IMR-90 (cell line): ENCODE results near the gene HES6. TPM values are rescaled to one million over a fixed set of nuclear protein-coding genes. Genes with fewer than 3 reads are reported as not detected.

Source experiments
- ATAC-seq: fragments of 200-7000 bp; cut with Tn5 transposase; 2 replicates; pipeline ENCODE4 v1.9.1; 2020; ENCODE audit warnings: low read depth, mild to moderate bottlenecking, moderate library complexity
- BruUV-seq: library from RNA; stranded (reverse); fragments of 400-500 nt; replicated peaks from 2 replicates; lab custom pipeline; 2021; lab: Mats Ljungman, UMichigan
- CTCF ChIA-PET: fragments of 300-600 bp; formaldehyde crosslinking; extraction: SDS; loops from one replicate; lab custom pipeline; 2021; ENCODE audit warnings: antibody characterized with exemption; lab: Yijun Ruan, JAX
- POLR2A ChIA-PET: fragments of 300-600 bp; sonication (Branson Sonifier 250); formaldehyde crosslinking; loops from one replicate; lab custom pipeline; 2022; ENCODE audit warnings: antibody characterized with exemption; ENCODE audit not compliant: unreplicated experiment; lab: Charles Lee
- DNase-seq: peaks from one replicate; pipeline ENCODE4 v3.0.0; 2013
- H2AFZ ChIP-seq: replicated peaks from 2 replicates; pipeline ENCODE3; 2013; ENCODE audit warnings: low read length, mild to moderate bottlenecking; ENCODE audit not compliant: poor library complexity
- H2AK5ac ChIP-seq: 2 replicates; pipeline ENCODE4 v1.6.1; 2013; ENCODE audit warnings: low read depth, low read length, inconsistent platforms
- H2AK9ac ChIP-seq: replicated peaks from 2 replicates; pipeline ENCODE3; 2013; ENCODE audit warnings: mild to moderate bottlenecking, low read depth, low read length, moderate library complexity; ENCODE audit not compliant: poor library complexity
- H2BK120ac ChIP-seq: 2 replicates; pipeline ENCODE4 v1.6.1; 2013; ENCODE audit warnings: low read depth, low read length, inconsistent platforms
- H2BK15ac ChIP-seq: 3 replicates; pipeline ENCODE4 v1.6.1; 2013; ENCODE audit warnings: low read depth, low read length, inconsistent platforms
- H2BK20ac ChIP-seq: 2 replicates; pipeline ENCODE4 v1.6.1; 2013; ENCODE audit warnings: low read depth, mild to moderate bottlenecking, inconsistent platforms, low read length, moderate library complexity
- H2BK5ac ChIP-seq: 2 replicates; pipeline ENCODE4 v1.6.1; 2013; ENCODE audit warnings: mild to moderate bottlenecking, low read depth, low read length, inconsistent platforms; ENCODE audit not compliant: poor library complexity, severe bottlenecking
- H3K14ac ChIP-seq: replicated peaks from 2 replicates; pipeline ENCODE4 v1.6.1; 2013; ENCODE audit warnings: low read depth, low read length, inconsistent platforms
- H3K18ac ChIP-seq: 2 replicates; pipeline ENCODE4 v1.6.1; 2013; ENCODE audit warnings: low read depth, low read length, control low read depth
- H3K23ac ChIP-seq: 2 replicates; pipeline ENCODE4 v1.6.1; 2013; ENCODE audit warnings: low read depth, low read length, inconsistent platforms
- H3K27ac ChIP-seq: 2 replicates; pipeline ENCODE4 v1.5.1; 2013; ENCODE audit warnings: mild to moderate bottlenecking, control low read depth, low read length; ENCODE audit not compliant: insufficient read depth
- H3K27me3 ChIP-seq: 2 replicates; pipeline ENCODE4 v1.6.1; 2013; ENCODE audit warnings: low read length; ENCODE audit not compliant: control insufficient read depth, insufficient read depth
- H3K36me3 ChIP-seq: 2 replicates; pipeline ENCODE4 v1.6.1; 2013; ENCODE audit warnings: low read length, mixed read lengths; ENCODE audit not compliant: control insufficient read depth, insufficient read depth
- H3K4ac ChIP-seq: 2 replicates; pipeline ENCODE4 v1.6.1; 2013; ENCODE audit warnings: low read depth, low read length, inconsistent platforms
- H3K4me1 ChIP-seq: 2 replicates; pipeline ENCODE4 v1.6.1; 2013; ENCODE audit warnings: low read length, mixed read lengths; ENCODE audit not compliant: control insufficient read depth, insufficient read depth
- H3K4me2 ChIP-seq: 2 replicates; pipeline ENCODE4 v1.6.1; 2013; ENCODE audit warnings: low read depth, mild to moderate bottlenecking, control low read depth, low read length, moderate library complexity
- H3K4me3 ChIP-seq: 2 replicates; pipeline ENCODE4 v1.5.1; 2013; ENCODE audit warnings: low read depth, mild to moderate bottlenecking, control low read depth, low read length, moderate library complexity; ENCODE audit not compliant: insufficient read depth
- H3K56ac ChIP-seq: 2 replicates; pipeline ENCODE4 v1.6.1; 2013; ENCODE audit warnings: low read length, inconsistent platforms; ENCODE audit not compliant: insufficient read depth; ENCODE audit errors: extremely low read depth
- H3K79me1 ChIP-seq, 2 experiments: 2 replicates each; pipeline ENCODE4 v1.6.1; 2013; ENCODE audit warnings: low read length in 2 of 2, inconsistent platforms in 1 of 2, low read depth in 1 of 2
- H3K9ac ChIP-seq: 2 replicates; pipeline ENCODE4 v1.6.1; 2013; ENCODE audit warnings: low read depth, low read length, control low read depth
- H3K9me1 ChIP-seq: 2 replicates; pipeline ENCODE4 v1.6.1; 2013; ENCODE audit warnings: low read length, inconsistent platforms; ENCODE audit not compliant: insufficient read depth
- H3K9me3 ChIP-seq: 2 replicates; pipeline ENCODE4 v1.6.1; 2013; ENCODE audit warnings: low read length; ENCODE audit not compliant: control insufficient read depth, insufficient read depth
- H4K20me1 ChIP-seq: 2 replicates; pipeline ENCODE4 v1.6.1; 2013; ENCODE audit warnings: low read length, inconsistent platforms; ENCODE audit not compliant: insufficient read depth
- H4K5ac ChIP-seq: 2 replicates; pipeline ENCODE4 v1.6.1; 2013; ENCODE audit warnings: mild to moderate bottlenecking, low read depth, low read length, control low read depth
- H4K8ac ChIP-seq, 2 experiments: 2 replicates each; pipeline ENCODE4 v1.6.1; 2013; ENCODE audit warnings: low read depth in 2 of 2, low read length in 2 of 2, control low read depth in 1 of 2, inconsistent platforms in 1 of 2
- H4K91ac ChIP-seq: 2 replicates; pipeline ENCODE4 v1.6.1; 2013; ENCODE audit warnings: low read depth, low read length, inconsistent platforms; ENCODE audit not compliant: insufficient read depth
- CHD1 ChIP-seq: IDR thresholded peaks from 2 replicates; pipeline ENCODE4 v1.6.1; 2012; ENCODE audit warnings: low read depth, low read length, improper control_type of control experiment
- CTCF ChIP-seq: conservative IDR thresholded peaks from 2 replicates; pipeline ENCODE4 v1.5.1; 2012; ENCODE audit warnings: mild to moderate bottlenecking, low read depth, low read length, improper control_type of control experiment
- ELK1 ChIP-seq: fragments of 150-350 bp; IDR thresholded peaks from 2 replicates; pipeline ENCODE4 v1.6.1; 2016; ENCODE audit warnings: low read depth, mild to moderate bottlenecking, low read length, moderate library complexity, borderline replicate concordance
- MXI1 ChIP-seq: IDR thresholded peaks from 2 replicates; pipeline ENCODE4 v1.6.1; 2012; ENCODE audit warnings: low read depth, mild to moderate bottlenecking, low read length, moderate library complexity, borderline replicate concordance
- NFE2L2 ChIP-seq: fragments of 150-350 bp; IDR thresholded peaks from 2 replicates; pipeline ENCODE4 v1.6.1; 2016; ENCODE audit warnings: low read depth, mild to moderate bottlenecking, low read length
- RAD21 ChIP-seq: IDR thresholded peaks from 2 replicates; pipeline ENCODE4 v1.6.1; 2012; ENCODE audit warnings: low read length, improper control_type of control experiment
- RCOR1 ChIP-seq: IDR thresholded peaks from 2 replicates; pipeline ENCODE4 v1.6.1; 2012; ENCODE audit warnings: mild to moderate bottlenecking, low read length, improper control_type of control experiment; ENCODE audit not compliant: insufficient replicate concordance
- SMC3 ChIP-seq: fragments of 150-350 bp; IDR thresholded peaks from 2 replicates; pipeline ENCODE4 v1.6.1; 2016; ENCODE audit warnings: low read depth, mild to moderate bottlenecking, antibody characterized with exemption, low read length, moderate library complexity
- WGBS, 2 experiments: methylation state at CpG; one replicate each; pipeline versions ENCODE4 v1.1.5 to v1.1.7; 2013; ENCODE audit warnings: missing lambda C conversion rate in 2 of 2; ENCODE audit not compliant: insufficient read length in 1 of 2; ENCODE audit errors: extremely low coverage in 2 of 2; 5-methylcytosine and 5-hydroxymethylcytosine counted together
- dilution Hi-C: fragments of 300-500 bp; cut with HindIII; formaldehyde crosslinking; loops from one replicate; pipeline ENCODE4 v1.14.3; 2018; ENCODE audit warnings: low sequenced_read_pairs; ENCODE audit not compliant: unreplicated experiment
- in situ Hi-C: fragments of 300-500 bp; cut with MboI; formaldehyde crosslinking; loops from 3 replicates; pipeline ENCODE4 v1.14.3; 2019; ENCODE audit warnings: low sequenced_read_pairs, inconsistent platforms, mixed read lengths
- intact Hi-C: fragments of 100-400 bp; cut with micrococcal nuclease; formaldehyde crosslinking; loops from 2 replicates; pipeline ENCODE4 v1.10.0; 2022
- polyA plus RNA-seq, 3 experiments: library from polyadenylated mRNA; depleted of rRNA; stranded (reverse); fragments of >200 nt; gene quantifications; 2 replicates each; pipeline ENCODE4 v1.2.3, GENCODE V29; 2012; ENCODE audit warnings: low replicate concordance in 1 of 3
- total RNA-seq: library from RNA; depleted of rRNA; stranded (reverse); fragments of >200 nt; gene quantifications from 2 replicates; pipeline ENCODE4 v1.2.3, GENCODE V29; 2012

HES6 gene
- total and polyA plus RNA-seq, 2 of the 4 experiments (the other 2 are of a cell fraction), result 1.3 to 3.3 TPM

- peaks cover 16% of the 10 kb centered on the region for H3K36me3 ChIP-seq
- no peak overlapping the region for H2BK5ac ChIP-seq
- POLR2A ChIA-PET, result no interaction called here
- peaks cover 6 to 28% of the 10 kb centered on the region in 2 experiments for H3K79me1 ChIP-seq
- no peak overlapping the region for H3K4me3 ChIP-seq
- H3K18ac ChIP-seq, result no peak overlapping the region
- CTCF ChIA-PET, result interaction anchor here (1.0 kb wide), 1 partner anchor 16 kb away, joined by 3 read pairs; no protein-coding TSS in a partner anchor
- H3K27me3 ChIP-seq, result no peaks in the 10 kb centered on the region
- intact Hi-C loops (no loop called here), dilution Hi-C loops (no loop called here), in situ Hi-C loops (no loop called here)
- no peak overlapping the region for H3K56ac ChIP-seq
- no peak overlapping the region for H4K8ac ChIP-seq
- DNase-seq, result no peak
- 57% methylated on average over 5 of the region's 9 CpGs; no CpG with 5 or more reads in 1 of the 2 experiments for WGBS, 2 experiments
- H4K91ac ChIP-seq, result no peak overlapping the region
- no peak overlapping the region for H3K9ac ChIP-seq
- no peaks in the 10 kb centered on the region for H3K4me1 ChIP-seq
- no peak overlapping the region for H2AK5ac ChIP-seq
- no peak overlapping the region for H2BK120ac ChIP-seq
- no peak overlapping the region for H3K27ac ChIP-seq
- H3K9me1 ChIP-seq, result no peaks in the 10 kb centered on the region; the same call in 1 of the 2 replicates
- TF ChIP-seq RAD21, result no peak
- TF ChIP-seq CTCF, result no peak
- TF ChIP-seq ELK1, result no peak
- no peak for TF ChIP-seq SMC3
- no peak for TF ChIP-seq MXI1
- TF ChIP-seq NFE2L2, result no peak
- no peak for TF ChIP-seq RCOR1
- TF ChIP-seq CHD1, result no peak
- no peak overlapping the region for H2BK15ac ChIP-seq
- H3K23ac ChIP-seq, result no peak overlapping the region
- H4K5ac ChIP-seq, result no peak overlapping the region
- no peak for ATAC-seq
- H4K20me1 ChIP-seq, result no peaks in the 10 kb centered on the region
- H3K14ac ChIP-seq, result no peak overlapping the region
- no peak overlapping the region for H2AK9ac ChIP-seq
- no peak overlapping the region for H3K4me2 ChIP-seq
- H2BK20ac ChIP-seq, result no peak overlapping the region
- H2AFZ ChIP-seq, result no peak overlapping the region
- no peaks in the 10 kb centered on the region for H3K9me3 ChIP-seq
- H3K4ac ChIP-seq, result no peak overlapping the region
- no TSS peak for BruUV-seq
Measured at GRCh38 chr2:238278626-238279323, 38.9 kb upstream of the HES6 start.
